Loucy (cell line): Measurements from ENCODE around the gene SLC6A12.
"Not testable (repeated sequence)": the region's sequence is repeated elsewhere in the genome, so short reads cannot be mapped to it uniquely, and the experiment has no call there.

Source experiments
- H2AFZ ChIP-seq: fragments of 200-600 bp; sonication (generic); 2 replicates; pipeline ENCODE4 v1.6.0; 2016; ENCODE audit warnings: antibody characterized with exemption, mild to moderate bottlenecking, low read length, moderate library complexity
- H3F3A ChIP-seq: fragments of 200-600 bp; 2 replicates; pipeline ENCODE4 v1.6.0; 2016; ENCODE audit warnings: antibody characterized with exemption, low read depth, mild to moderate bottlenecking
- H3K27me3 ChIP-seq: fragments of 200-600 bp; sonication (generic); 2 replicates; pipeline ENCODE4 v1.6.1; 2014; ENCODE audit warnings: low read length, mild to moderate bottlenecking; ENCODE audit not compliant: insufficient read depth, poor library complexity, severe bottlenecking
- H3K36me3 ChIP-seq: fragments of 200-600 bp; sonication (generic); 2 replicates; pipeline ENCODE4 v1.6.1; 2016; ENCODE audit warnings: low read length; ENCODE audit not compliant: insufficient read depth
- H3K4me1 ChIP-seq: fragments of 200-600 bp; sonication (generic); 2 replicates; pipeline ENCODE4 v1.5.1; 2014; ENCODE audit warnings: low read length, mild to moderate bottlenecking; ENCODE audit not compliant: insufficient read depth, poor library complexity, severe bottlenecking
- H3K4me2 ChIP-seq: fragments of 200-600 bp; sonication (generic); 2 replicates; pipeline ENCODE4 v1.6.0; 2014; ENCODE audit warnings: antibody characterized with exemption, low read length, low read depth, mild to moderate bottlenecking; ENCODE audit not compliant: poor library complexity, severe bottlenecking
- H3K4me3 ChIP-seq: fragments of 200-600 bp; sonication (generic); 2 replicates; pipeline ENCODE4 v1.5.1; 2014; ENCODE audit warnings: low read length, mild to moderate bottlenecking, mixed read lengths; ENCODE audit not compliant: poor library complexity, severe bottlenecking
- H3K79me2 ChIP-seq: fragments of 200-600 bp; sonication (generic); 2 replicates; pipeline ENCODE4 v1.6.1; 2014; ENCODE audit warnings: low read length; ENCODE audit not compliant: insufficient read depth
- H3K9ac ChIP-seq: fragments of 200-600 bp; sonication (generic); 2 replicates; pipeline ENCODE4 v1.6.0; 2014; ENCODE audit warnings: mild to moderate bottlenecking, low read depth, low read length, moderate library complexity; ENCODE audit not compliant: poor library complexity, severe bottlenecking
- H3K9me2 ChIP-seq: fragments of 200-600 bp; sonication (generic); replicated peaks from 2 replicates; pipeline ENCODE4 v1.6.1; 2016; ENCODE audit warnings: low read depth, low read length, mixed read lengths
- H3K9me3 ChIP-seq: fragments of 200-600 bp; sonication (generic); 2 replicates; pipeline ENCODE4 v1.6.1; 2014; ENCODE audit warnings: mild to moderate bottlenecking, antibody characterized with exemption, low read length, low read depth; ENCODE audit not compliant: insufficient read depth
- H4K20me1 ChIP-seq: fragments of 200-600 bp; sonication (generic); 2 replicates; pipeline ENCODE4 v1.6.0; 2014; ENCODE audit warnings: antibody characterized with exemption, low read length, mild to moderate bottlenecking; ENCODE audit not compliant: insufficient read depth, poor library complexity, severe bottlenecking
- CTCF ChIP-seq: fragments of 200-600 bp; sonication (generic); conservative IDR thresholded peaks from 2 replicates; pipeline ENCODE4 v1.5.1; 2014; ENCODE audit warnings: mild to moderate bottlenecking, antibody characterized with exemption, low read length
- EZH2phosphoT487 ChIP-seq: fragments of 200-600 bp; IDR thresholded peaks from 2 replicates; pipeline ENCODE4 v1.6.1; 2018; ENCODE audit warnings: antibody characterized with exemption, mild to moderate bottlenecking, moderate library complexity, borderline replicate concordance

The SLC6A12 gene

GRCh38 chr12:218728-219590, 5.0 kb upstream of the SLC6A12 start:
- H3K9ac ChIP-seq, result peak overlapping the region; percentile 48
- peak overlapping the region; percentile 36 for H3K4me2 ChIP-seq
- H3K9me3 ChIP-seq, result no peaks in the 10 kb centered on the region
- H3K4me1 ChIP-seq, result peaks cover 72% of the 10 kb centered on the region
- no peaks in the 10 kb centered on the region for H3K9me2 ChIP-seq
- TF ChIP-seq EZH2phosphoT487 (no peak), CTCF (no peak)
- H3F3A ChIP-seq, result no peaks in the 10 kb centered on the region
- H3K36me3 ChIP-seq, result no peaks in the 10 kb centered on the region
- no peak overlapping the region for H3K4me3 ChIP-seq
- 0 out of 2 replicates have a peak overlapping the region, but pooled peaks have one; percentile 8 for H2AFZ ChIP-seq
- H3K79me2 ChIP-seq, result no peaks in the 10 kb centered on the region
- no peaks in the 10 kb centered on the region for H4K20me1 ChIP-seq
- no peaks in the 10 kb centered on the region for H3K27me3 ChIP-seq

- H3K9me2 ChIP-seq, result no peaks in the 10 kb centered on the region
- no peak overlapping the region for H3K9ac ChIP-seq
- no peaks in the 10 kb centered on the region for H3K36me3 ChIP-seq
- H3K27me3 ChIP-seq, result no peaks in the 10 kb centered on the region
- no peaks in the 10 kb centered on the region for H3K9me3 ChIP-seq
- TF ChIP-seq EZH2phosphoT487 (no peak), CTCF (no peak)
- no peak overlapping the region for H3K4me3 ChIP-seq
- H3K4me1 ChIP-seq, result peaks cover 76% of the 10 kb centered on the region
- H4K20me1 ChIP-seq, result no peaks in the 10 kb centered on the region
- no peaks in the 10 kb centered on the region for H3K79me2 ChIP-seq
- H3K4me2 ChIP-seq, result no peak overlapping the region
- no peak overlapping the region for H2AFZ ChIP-seq
- no peaks in the 10 kb centered on the region for H3F3A ChIP-seq
These were observed 4.3 kb upstream of the SLC6A12 start for GRCh38 chr12:218221-218620.

- H3K36me3 ChIP-seq, H3K27me3 ChIP-seq, H3K9ac ChIP-seq, H4K20me1 ChIP-seq, H3K9me3 ChIP-seq, H2AFZ ChIP-seq, H3K79me2 ChIP-seq, H3K4me3 ChIP-seq, H3F3A ChIP-seq, H3K9me2 ChIP-seq, H3K4me2 ChIP-seq: not testable (repeated sequence)
- peaks cover 72% of the 10 kb centered on the region for H3K4me1 ChIP-seq
These were observed 3.1 kb upstream of the SLC6A12 start for GRCh38 chr12:217029-217428.

- no peak overlapping the region for H3K4me2 ChIP-seq
- no peaks in the 10 kb centered on the region for H4K20me1 ChIP-seq
- no peaks in the 10 kb centered on the region for H3K79me2 ChIP-seq
- H3F3A ChIP-seq, result no peaks in the 10 kb centered on the region
- peaks cover 58% of the 10 kb centered on the region for H3K4me1 ChIP-seq
- H3K36me3 ChIP-seq, result no peaks in the 10 kb centered on the region
- no peak overlapping the region for H3K4me3 ChIP-seq
- no peak for TF ChIP-seq CTCF
- no peak for TF ChIP-seq EZH2phosphoT487
- H3K9me2 ChIP-seq, result no peaks in the 10 kb centered on the region
- no peak overlapping the region for H3K9ac ChIP-seq
- no peaks in the 10 kb centered on the region for H3K9me3 ChIP-seq
- no peaks in the 10 kb centered on the region for H3K27me3 ChIP-seq
- no peak overlapping the region for H2AFZ ChIP-seq
These were observed 1.2 kb upstream of the SLC6A12 start for GRCh38 chr12:215116-215515.
